ENCODE data around the gene EFHD1. TPM values are rescaled to one million over a fixed set of nuclear protein-coding genes. Genes with fewer than 3 reads are reported as not detected.
"Not testable (repeated sequence)": the region's sequence is repeated elsewhere in the genome, so short reads cannot be mapped to it uniquely, and the experiment has no call there.

The EFHD1 gene
- total RNA-seq, 1 experiment from 2014 or later = 0.07 TPM

DNA sequence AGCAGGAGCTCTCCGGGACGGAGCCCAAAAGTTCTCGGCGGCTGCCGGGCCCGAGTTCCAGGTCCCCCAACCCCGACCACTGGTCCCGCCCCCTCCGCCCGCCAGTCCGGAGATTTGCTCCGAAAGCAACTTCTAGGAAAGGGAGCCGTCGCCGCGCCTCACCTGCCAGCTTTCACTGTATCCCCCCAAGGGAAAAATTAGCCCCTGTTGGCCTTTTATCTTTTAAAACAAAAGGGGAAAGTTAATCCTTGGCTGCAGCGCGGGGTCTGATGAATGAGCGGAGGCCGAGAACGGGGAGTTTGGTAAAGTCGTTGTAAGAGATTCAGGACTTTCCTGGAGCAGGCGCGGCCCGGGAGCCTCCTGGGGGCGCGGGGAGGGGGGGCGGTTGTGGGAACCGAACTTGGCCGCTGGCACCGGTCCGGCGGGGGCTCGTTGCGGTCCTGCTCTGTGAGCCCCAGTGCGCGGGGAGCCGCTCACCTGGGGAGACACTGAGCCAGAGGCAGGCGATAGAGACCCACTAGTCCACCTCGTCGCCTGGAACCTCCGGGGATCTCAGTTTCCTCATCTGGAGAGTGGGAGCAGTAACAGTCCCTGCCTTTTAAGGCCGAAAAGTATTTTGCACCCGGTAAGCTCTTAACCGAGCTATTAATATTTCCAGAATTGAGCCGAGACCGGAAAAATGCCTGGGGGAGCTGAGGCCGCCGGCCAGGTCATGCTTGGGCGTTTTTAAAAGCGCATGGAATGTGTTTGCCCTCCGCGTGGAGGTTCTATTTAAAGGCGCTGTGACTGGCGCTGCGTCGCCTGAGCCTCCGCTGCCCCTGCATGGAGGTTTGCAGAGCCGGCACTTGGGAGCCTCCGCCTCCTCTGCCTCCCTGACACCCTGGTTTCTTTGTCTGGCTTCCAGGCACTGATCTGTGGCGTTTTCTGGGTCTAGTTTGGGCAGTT lies 1.1 kb downstream of the EFHD1 start:
- intact Hi-C loops (cut with micrococcal nuclease) = no loop called here
- TF ChIP-seq, protein P1, sequence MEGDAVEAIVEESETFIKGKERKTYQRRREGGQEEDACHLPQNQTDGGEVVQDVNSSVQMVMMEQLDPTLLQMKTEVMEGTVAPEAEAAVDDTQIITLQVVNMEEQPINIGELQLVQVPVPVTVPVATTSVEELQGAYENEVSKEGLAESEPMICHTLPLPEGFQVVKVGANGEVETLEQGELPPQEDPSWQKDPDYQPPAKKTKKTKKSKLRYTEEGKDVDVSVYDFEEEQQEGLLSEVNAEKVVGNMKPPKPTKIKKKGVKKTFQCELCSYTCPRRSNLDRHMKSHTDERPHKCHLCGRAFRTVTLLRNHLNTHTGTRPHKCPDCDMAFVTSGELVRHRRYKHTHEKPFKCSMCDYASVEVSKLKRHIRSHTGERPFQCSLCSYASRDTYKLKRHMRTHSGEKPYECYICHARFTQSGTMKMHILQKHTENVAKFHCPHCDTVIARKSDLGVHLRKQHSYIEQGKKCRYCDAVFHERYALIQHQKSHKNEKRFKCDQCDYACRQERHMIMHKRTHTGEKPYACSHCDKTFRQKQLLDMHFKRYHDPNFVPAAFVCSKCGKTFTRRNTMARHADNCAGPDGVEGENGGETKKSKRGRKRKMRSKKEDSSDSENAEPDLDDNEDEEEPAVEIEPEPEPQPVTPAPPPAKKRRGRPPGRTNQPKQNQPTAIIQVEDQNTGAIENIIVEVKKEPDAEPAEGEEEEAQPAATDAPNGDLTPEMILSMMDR (conservative IDR thresholded peaks at IDR 0.05; ENCODE audit: low read depth, low read length) = no peak
- TF ChIP-seq EZH2 (IDR thresholded peaks at IDR 0.05; ENCODE audit: low read length, unreplicated experiment) (no peak), EZH2phosphoT487 (IDR thresholded peaks at IDR 0.05; ENCODE audit: borderline replicate concordance, low read length) (no peak)
- DNase-seq (no peak), ATAC-seq (no peak)
- Histone ChIP-seq H3F3A (ENCODE audit: low read length, unreplicated experiment) (no peaks in the 10 kb centered on the region), H3K36me3 (ENCODE audit: low read depth, low read length) (no peaks in the 10 kb centered on the region), H2AFZ (ENCODE audit: low read length) (no peak overlapping the region), H3K4me2 (ENCODE audit: low read length) (no peak overlapping the region), H3K9ac (ENCODE audit: low read length) (no peak overlapping the region), H3K9me3 (ENCODE audit: low read length) (no peaks in the 10 kb centered on the region), H3K79me2 (ENCODE audit: low read length) (no peaks in the 10 kb centered on the region), H3K27me3 (ENCODE audit: low read length) (no peaks in the 10 kb centered on the region), H3K4me1 (ENCODE audit: insufficient read depth, low read length) (peaks cover 4% of the 10 kb centered on the region; the same call in 1 of the 2 replicates), H3K27ac (ENCODE audit: low read length) (no peak overlapping the region), H3K9me2 (replicated peaks; ENCODE audit: low read length) (no peaks in the 10 kb centered on the region), H3K4me3 (ENCODE audit: low read length) (no peak overlapping the region), H4K20me1 (ENCODE audit: low read length) (no peaks in the 10 kb centered on the region)
- BruUV-seq (replicated peaks) = no TSS peak
- ChIA-PET POLR2A (ENCODE audit: unreplicated experiment) (interaction anchor here (0.6 kb wide), 1 partner anchor 64 kb away, joined by 3 read pairs; no protein-coding TSS in a partner anchor), CTCF (no interaction called here)

DNA sequence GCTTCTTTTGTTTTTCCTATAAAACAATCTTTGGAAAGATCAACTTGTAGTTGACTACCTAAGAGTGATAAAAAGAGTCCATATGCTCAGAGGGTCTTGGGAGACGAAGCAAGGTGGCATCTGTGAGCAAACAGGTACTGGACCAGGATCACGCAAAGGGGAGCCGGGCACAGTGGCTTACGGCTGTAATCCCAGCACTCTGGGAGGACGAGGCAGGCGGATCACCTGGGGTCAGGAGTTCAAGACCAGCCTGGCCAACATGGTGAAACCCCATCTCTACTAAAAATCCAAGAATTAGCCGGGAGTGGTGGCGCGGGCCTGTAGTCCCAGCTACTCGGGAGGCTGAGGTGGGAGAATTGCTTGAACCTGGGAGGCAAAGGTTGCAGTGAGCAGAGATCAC lies 2.0 kb downstream of the EFHD1 start:
- H3K4me3 ChIP-seq (ENCODE audit: low read length); CTCF ChIA-PET; H3K4me1 ChIP-seq (ENCODE audit: insufficient read depth, low read length); POLR2A ChIA-PET (ENCODE audit: unreplicated experiment); H4K20me1 ChIP-seq (ENCODE audit: low read length); intact Hi-C loops (cut with micrococcal nuclease); H3K27ac ChIP-seq (ENCODE audit: low read length); H3K9ac ChIP-seq (ENCODE audit: low read length); H3K9me2 ChIP-seq (replicated peaks; ENCODE audit: low read length); DNase-seq; ATAC-seq; H2AFZ ChIP-seq (ENCODE audit: low read length); H3K36me3 ChIP-seq (ENCODE audit: low read depth, low read length); H3K27me3 ChIP-seq (ENCODE audit: low read length); H3F3A ChIP-seq (ENCODE audit: low read length, unreplicated experiment); BruUV-seq (replicated peaks); H3K9me3 ChIP-seq (ENCODE audit: low read length); H3K4me2 ChIP-seq (ENCODE audit: low read length); H3K79me2 ChIP-seq (ENCODE audit: low read length): not testable (repeated sequence)

DNA sequence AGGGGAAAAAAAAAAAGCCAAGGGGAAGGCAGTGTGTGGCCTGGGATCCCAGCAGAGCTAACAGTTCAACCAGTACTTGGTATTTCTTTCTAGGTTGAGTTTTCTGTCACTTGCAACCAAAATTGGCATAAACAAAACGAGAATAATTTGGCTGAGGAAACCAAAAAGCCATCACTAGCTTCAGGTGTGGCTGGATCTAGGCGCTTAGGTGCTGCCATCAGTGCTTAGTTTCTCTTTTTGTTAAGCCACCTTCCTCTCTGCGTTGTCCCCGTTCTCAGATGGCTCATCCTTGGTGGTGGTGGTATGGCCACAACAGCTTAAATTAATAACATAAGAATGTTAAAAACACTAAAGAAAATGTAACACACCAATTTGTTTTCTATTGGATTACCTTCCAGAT lies 2.4 kb downstream of the EFHD1 start:
- ATAC-seq (no peak), DNase-seq (no peak)
- no peak overlapping the region for H3K4me3 ChIP-seq (ENCODE audit: low read length)
- no peak overlapping the region for H3K9ac ChIP-seq (ENCODE audit: low read length)
- no peak overlapping the region for H3K27ac ChIP-seq (ENCODE audit: low read length)
- H3K9me2 ChIP-seq (replicated peaks; ENCODE audit: low read length) = no peaks in the 10 kb centered on the region
- intact Hi-C loops (cut with micrococcal nuclease) = no loop called here
- no peaks in the 10 kb centered on the region for H3K79me2 ChIP-seq (ENCODE audit: low read length)
- H3K4me1 ChIP-seq (ENCODE audit: insufficient read depth, low read length) = peaks cover 4% of the 10 kb centered on the region; the same call in 1 of the 2 replicates
- CTCF ChIA-PET = no interaction called here
- POLR2A ChIA-PET (ENCODE audit: unreplicated experiment) = no interaction called here
- H3K36me3 ChIP-seq (ENCODE audit: low read depth, low read length) = no peaks in the 10 kb centered on the region
- no peaks in the 10 kb centered on the region for H3F3A ChIP-seq (ENCODE audit: low read length, unreplicated experiment)
- no peaks in the 10 kb centered on the region for H4K20me1 ChIP-seq (ENCODE audit: low read length)
- no peaks in the 10 kb centered on the region for H3K27me3 ChIP-seq (ENCODE audit: low read length)
- no peak overlapping the region for H3K4me2 ChIP-seq (ENCODE audit: low read length)
- BruUV-seq (replicated peaks) = no TSS peak
- H3K9me3 ChIP-seq (ENCODE audit: low read length) = no peaks in the 10 kb centered on the region
- TF ChIP-seq EZH2phosphoT487 (IDR thresholded peaks at IDR 0.05; ENCODE audit: borderline replicate concordance, low read length) (no peak), EZH2 (IDR thresholded peaks at IDR 0.05; ENCODE audit: low read length, unreplicated experiment) (no peak)
- TF ChIP-seq, protein P1 (conservative IDR thresholded peaks at IDR 0.05; ENCODE audit: low read depth, low read length) = no peak
- H2AFZ ChIP-seq (ENCODE audit: low read length) = no peak overlapping the region
